NK-92 treated with Interleukin-12 subunit alpha and Interleukin-12 subunit beta, amount 100 ng/mL, for 24 hours (cell line): ENCODE data around the gene PAPOLA.

Source experiments
- DNase-seq: peaks from one replicate; lab custom pipeline; 2025; lab: John Stamatoyannopoulos, UW

Gene PAPOLA

DNA sequence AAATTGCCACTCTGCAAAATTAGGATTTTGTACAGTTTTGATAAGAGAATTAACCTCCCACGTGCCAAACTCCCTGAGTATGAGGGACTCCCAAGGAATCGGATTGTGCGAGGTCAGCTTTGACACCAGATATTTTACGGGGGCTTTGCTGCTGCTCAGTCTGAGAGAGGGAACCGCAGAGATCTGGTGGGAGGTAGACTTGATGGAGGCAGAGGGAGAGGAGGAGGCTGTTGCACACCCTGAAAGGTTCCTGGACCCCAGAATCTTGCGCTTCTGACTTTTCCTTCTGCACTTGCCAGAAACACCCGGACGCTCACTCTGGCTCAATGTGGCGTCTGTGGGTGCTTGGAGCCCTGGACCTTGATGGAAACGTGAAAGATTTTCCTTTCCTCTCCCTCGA, 83.9 kb downstream of the PAPOLA start:
- no peak for DNase-seq

DNA sequence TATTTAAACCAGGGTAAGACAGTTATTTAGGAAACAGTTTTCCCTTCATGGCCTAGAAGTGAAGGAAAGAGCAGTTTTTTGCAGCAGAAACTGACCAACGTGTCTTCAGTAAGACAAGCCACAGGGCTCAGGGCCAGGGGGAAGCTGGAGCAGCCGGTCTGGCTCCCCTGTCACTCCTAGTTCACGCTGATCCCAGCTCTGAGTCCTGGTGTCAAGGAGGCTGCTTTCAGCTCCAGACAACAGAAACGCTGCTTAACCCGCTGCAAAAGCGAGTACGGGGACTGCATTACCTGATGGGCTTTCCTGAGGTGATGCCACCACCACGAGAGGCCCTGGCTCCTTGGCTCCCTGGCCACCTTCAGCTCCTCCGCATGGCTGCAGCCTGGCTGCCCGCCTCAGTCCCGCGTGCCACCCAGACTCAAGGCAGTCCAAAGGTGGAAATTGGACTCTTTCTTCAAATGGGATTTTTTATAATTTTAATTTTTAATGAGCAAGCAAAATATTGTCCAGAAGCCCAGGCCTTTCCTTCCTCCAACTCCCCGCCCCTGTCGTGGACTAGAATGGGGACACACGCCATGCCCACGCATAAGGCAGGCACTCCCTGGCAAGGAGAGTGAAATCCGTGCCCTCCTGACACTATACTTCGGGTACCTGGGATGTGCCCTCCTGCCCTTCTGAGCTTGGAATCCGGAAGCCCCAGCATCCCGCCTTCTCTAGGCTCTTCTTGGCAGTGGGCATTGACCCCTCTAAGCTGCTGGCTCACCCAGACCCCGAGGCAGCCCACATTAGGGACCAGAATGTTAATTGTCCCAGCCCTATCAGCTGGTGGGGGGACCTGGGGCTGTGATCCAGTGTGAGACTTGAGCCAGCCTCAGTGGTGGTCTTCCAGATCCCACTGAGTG, 85.0 kb downstream of the PAPOLA start:
- DNase-seq: no peak

- no peak for DNase-seq
These were observed 85.7 kb downstream of the PAPOLA start for GRCh38 chr14:96587823-96588385.

DNA sequence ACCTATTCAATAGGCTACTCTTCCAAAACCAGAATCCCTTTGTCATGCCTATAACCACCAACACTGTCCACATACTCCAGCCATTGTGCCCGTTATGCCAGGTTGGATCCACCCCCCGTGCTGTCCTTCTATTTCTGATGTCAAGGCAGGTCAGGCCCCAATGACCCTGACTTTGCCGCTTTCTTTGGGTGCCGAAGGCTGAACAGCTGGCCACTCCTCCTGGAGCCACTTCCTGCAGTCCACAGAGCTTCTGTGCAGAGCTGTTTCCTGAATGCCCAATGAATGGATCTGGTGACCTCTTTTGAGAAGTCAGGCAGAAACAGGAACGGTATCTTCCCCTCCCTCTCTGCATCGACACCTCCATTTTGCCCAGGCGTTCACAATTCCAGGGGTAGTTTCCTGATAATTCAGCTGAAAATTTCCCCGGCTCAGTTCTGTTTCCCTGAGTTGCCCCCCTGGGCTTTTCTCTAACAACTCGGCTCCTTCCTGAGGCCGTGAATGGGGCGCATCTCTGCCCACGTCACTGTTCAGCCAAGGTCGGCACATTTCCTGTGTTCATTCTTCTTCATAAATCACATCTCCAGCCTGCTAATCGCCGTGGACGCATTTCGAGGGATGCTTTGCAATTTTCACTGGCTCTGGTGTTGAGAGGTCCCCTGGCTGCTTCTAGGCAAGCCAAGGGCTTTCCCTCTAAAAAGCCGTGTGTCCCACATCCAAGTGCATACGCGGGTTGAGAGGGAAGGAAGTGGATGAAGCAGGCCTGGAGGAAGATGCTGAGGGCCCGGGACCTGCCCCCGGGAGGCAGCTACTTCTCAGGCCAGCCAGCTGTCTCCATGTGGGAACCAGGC, 86.5 kb downstream of the PAPOLA start:
- DNase-seq: no peak

DNA sequence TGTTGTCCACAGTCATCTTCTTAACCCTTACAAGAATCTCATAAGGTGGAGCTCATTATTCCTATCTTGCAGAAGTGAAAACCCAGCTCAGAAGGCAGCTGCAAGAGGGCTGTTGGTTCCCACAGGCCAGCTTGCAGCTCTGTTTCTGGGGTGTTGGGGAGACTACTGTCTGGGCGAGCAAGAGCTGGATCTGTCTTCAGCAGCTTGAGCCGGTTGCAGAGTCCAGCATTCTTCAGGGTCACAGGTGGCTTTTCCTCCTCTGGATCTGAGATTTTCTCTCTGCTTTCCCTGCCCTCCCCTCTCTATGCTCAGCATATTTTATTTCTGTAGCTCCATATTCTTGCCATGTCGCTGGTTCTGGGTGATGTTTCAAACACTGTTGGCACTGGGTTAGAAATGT, 87.4 kb downstream of the PAPOLA start:
- DNase-seq: no peak

GRCh38 chr14:96590190-96590864, 88.1 kb downstream of the PAPOLA start:
- DNase-seq: no peak

DNA sequence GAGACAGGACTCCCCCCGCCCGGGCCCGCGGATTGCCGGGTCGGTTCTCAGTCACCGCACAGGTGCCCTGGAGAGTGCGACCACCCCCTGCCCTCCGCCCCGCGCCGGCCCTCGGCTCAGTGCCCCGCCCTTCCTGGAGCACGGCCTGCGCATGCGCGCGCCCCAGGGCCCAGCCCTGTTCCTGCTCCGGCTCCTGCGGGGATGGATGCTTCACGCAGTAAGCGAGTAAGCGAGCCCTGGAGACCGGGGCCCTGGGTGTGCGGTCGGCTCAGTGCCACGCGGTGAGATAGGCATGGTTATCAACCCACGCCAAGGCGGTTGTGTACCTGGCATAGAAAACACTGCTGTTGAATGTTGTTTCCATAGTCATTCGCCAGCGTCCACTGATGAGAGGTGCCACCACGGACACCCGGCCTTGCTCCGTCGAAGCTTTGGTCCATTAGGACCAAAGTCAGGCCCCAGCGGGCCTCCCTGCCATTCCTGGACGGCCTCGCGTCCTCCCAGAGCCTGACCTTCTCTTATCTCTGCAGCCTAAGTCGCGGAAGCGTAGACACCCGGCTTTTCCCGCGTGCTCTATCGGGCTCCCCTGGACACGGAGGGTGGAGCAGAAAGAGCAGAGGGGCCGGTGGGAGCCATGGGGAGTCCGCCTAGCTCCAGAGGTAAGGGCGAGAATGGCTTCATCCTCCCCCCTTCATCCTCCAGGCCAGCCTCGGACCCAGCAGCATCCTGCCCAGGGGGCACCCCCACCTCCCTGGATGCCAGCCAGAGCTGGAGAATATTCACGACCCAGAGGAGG, 90.6 kb downstream of the PAPOLA start:
- no peak for DNase-seq

GRCh38 chr14:96594961-96595360, 92.8 kb downstream of the PAPOLA start:
- DNase-seq: no peak

DNA sequence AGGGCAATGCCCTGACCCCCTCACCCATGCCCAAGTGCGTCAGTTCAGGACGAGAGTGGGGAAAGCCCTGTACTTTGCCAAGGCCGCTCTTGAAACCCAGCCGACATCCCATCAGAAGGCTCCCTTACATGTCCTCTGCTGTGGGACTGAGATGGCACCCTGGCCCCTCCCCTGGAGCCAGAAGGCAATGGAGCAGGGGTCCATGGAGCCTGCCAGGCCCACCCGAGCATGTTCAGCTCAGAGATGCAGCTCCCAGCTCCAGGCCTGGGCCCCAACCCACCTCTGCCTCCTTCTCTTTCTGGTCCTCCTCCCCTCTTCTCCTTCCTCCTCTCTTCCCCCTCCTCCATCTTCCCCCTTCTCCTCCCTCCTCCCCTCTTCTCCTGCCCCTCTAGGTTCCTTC, 95.5 kb downstream of the PAPOLA start:
- no peak for DNase-seq

DNA sequence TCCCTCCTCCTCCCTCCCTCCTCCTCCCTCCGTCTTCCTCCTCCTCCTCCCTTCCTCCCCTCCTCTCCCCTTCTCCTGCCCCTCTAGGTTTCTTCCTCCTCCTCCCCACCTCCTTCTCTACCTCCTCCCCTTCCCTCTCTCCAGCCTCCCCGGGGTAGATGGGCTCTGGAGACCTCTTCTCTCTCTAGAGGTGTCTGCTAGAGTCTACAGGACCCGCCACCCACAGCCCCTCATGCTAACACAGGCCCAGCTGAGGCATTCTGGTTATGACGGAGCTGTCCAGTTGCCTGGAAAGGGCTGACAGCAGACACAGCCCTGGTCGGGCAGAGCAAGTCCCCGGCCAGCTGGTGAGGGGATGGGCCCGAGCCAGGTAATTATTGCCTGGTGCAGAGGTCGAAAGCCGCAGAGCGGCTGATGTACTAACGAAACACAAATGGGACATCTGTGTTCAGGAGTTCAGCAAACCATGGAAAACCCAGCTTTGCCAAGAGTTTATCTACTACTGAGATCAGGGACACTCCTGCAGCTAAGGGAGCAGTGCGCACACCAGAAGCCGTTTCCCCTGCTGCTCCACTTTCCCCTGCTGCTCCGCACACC, 96.2 kb downstream of the PAPOLA start:
- DNase-seq: no peak

DNA sequence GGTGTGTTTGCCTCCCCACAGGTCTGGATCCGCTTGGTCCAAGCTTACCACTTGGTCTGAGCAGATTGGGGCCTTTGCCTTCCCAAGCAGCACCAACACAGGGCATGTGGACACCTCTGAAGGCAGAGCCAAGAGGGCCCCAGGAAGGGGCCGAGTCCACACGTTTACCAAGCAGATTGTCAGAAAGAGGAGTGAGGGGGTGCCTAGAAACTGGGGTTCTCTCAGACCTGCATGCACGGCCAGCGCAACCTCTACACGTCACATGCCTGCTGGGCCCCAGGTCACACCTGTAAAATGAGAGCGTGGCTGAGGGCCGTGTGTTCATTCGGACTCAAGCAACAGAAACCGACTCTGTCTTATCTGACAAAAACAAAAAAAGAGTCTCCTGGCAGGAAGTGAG, 96.9 kb downstream of the PAPOLA start:
- no peak for DNase-seq

- no peak for DNase-seq
These were observed 100.0 kb downstream of the PAPOLA start for GRCh38 chr14:96602186-96602585.

DNA sequence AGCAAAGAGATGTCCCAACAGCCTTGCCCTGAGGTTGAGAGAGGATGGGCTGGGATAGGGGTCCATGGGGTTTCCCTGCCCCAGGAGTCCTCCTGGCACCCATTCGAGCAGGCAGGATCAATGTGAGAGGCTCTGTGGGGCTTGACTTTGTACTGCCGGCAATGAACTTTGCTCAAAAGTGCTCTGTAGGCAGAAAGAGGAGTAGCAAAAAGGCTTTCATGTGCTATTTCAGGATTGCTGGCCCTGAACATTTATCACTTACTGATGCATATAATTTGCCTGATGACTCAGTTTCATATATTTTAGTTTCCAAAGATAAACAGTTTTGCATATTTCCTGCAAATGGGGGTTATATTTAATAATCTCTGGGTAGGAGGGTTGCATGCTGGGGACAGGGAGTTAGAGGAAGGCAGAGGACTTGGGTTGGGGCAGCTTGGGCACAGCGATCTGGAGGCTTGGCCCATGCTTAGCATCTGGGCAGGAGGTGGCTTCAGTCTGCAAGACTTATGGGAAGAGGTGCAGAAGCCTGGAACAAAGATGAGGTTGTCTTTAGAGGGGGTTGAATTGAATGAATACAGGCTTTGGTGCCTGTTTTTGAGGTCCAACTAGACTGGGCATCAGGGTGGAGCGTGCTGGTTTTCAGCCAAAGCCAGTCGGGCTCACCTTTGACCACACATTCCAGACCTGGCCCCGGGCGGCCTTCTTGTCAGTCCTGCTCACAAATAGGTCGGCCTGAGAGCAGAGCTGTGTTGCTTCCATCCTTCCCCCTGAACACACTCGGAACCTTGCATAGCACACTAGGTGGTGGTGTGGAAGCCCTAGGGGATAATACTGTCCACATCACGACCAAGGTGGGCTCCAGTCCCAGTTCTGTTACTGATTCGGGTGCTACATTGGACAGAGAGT, 101.4 kb downstream of the PAPOLA start:
- DNase-seq: no peak

- DNase-seq: no peak
These were observed 112.3 kb downstream of the PAPOLA start for GRCh38 chr14:96614481-96614881.

GRCh38 chr14:96616161-96616721, 114.1 kb downstream of the PAPOLA start:
- no peak for DNase-seq
